Dermis blood vessel endothelial cell (primary cell): Measurements from ENCODE around the gene DHRS3. TPM values are rescaled to one million over a fixed set of nuclear protein-coding genes. Genes with fewer than 3 reads are reported as not detected.

Experiments used
- DNase-seq: peaks from one replicate; pipeline ENCODE4 v3.0.0; 2010
- total RNA-seq: library from RNA; depleted of rRNA; stranded (reverse); fragments of >200 nt; gene quantifications from 2 replicates; pipeline ENCODE4 v1.2.3, GENCODE V29; 2014

Gene DHRS3
- total RNA-seq, 1 donor from 2014 or later, result 121 TPM

- peak; percentile 61 for DNase-seq
Measured at GRCh38 chr1:12615865-12616708, 1.9 kb downstream of the DHRS3 start.

GRCh38 chr1:12615159-12615864, 2.7 kb downstream of the DHRS3 start:
- peak; percentile 24 for DNase-seq

- no peak for DNase-seq
Measured at GRCh38 chr1:12614402-12615158, 3.4 kb downstream of the DHRS3 start.

GRCh38 chr1:12613180-12613579, 4.8 kb downstream of the DHRS3 start:
- DNase-seq, result no peak

- no peak for DNase-seq
Measured at GRCh38 chr1:12610941-12611340, 7.1 kb downstream of the DHRS3 start.

GRCh38 chr1:12610305-12610935, 7.6 kb downstream of the DHRS3 start:
- DNase-seq, result no peak

- no peak for DNase-seq
Measured at GRCh38 chr1:12609469-12610003, 8.5 kb downstream of the DHRS3 start.

- no peak for DNase-seq
Measured at GRCh38 chr1:12608311-12608957, 9.6 kb downstream of the DHRS3 start.

- no peak for DNase-seq
Measured at GRCh38 chr1:12607263-12607662, 10.7 kb downstream of the DHRS3 start.

- DNase-seq, result no peak
Measured at GRCh38 chr1:12604986-12605385, 13.0 kb downstream of the DHRS3 start.

GRCh38 chr1:12604114-12604874, 13.7 kb downstream of the DHRS3 start:
- DNase-seq, result peak; percentile 99

- DNase-seq, result peak; percentile 33
Measured at GRCh38 chr1:12603224-12603623, 14.8 kb downstream of the DHRS3 start.

GRCh38 chr1:12602659-12603024, 15.4 kb downstream of the DHRS3 start:
- DNase-seq, result no peak

GRCh38 chr1:12601700-12602658, 16.0 kb downstream of the DHRS3 start:
- peak; percentile 88 for DNase-seq

- peak; percentile 72 for DNase-seq
Measured at GRCh38 chr1:12600880-12601633, 17.0 kb downstream of the DHRS3 start.

- no peak for DNase-seq
Measured at GRCh38 chr1:12600335-12600734, 17.7 kb downstream of the DHRS3 start.

- DNase-seq, result no peak
Measured at GRCh38 chr1:12599657-12600056, 18.4 kb downstream of the DHRS3 start.

- DNase-seq, result peak; percentile 33
Measured at GRCh38 chr1:12598974-12599373, 19.0 kb downstream of the DHRS3 start.

- no peak for DNase-seq
Measured at GRCh38 chr1:12597792-12598191, 20.2 kb downstream of the DHRS3 start.
